Kidney (tissue), 22 donors: ENCODE results near the gene IER3. TPM values are rescaled to one million over a fixed set of nuclear protein-coding genes. Genes with fewer than 3 reads are reported as not detected.

Experiments
- DNase-seq, 5 donors: peaks; one replicate each; pipeline ENCODE4 v3.0.0-alpha.2; 2013 to 2020
- FAIRE-seq: peaks from 2 replicates; lab custom pipeline; 2012; peaks lifted over from hg19 to GRCh38; lab: Jason Lieb, UNC
- H3K27ac ChIP-seq, 2 donors: one replicate each; pipeline ENCODE4 v1.7.0; 2013; ENCODE audit warnings: low read depth in 2 of 2, low read length in 2 of 2, inconsistent platforms in 1 of 2
- H3K27me3 ChIP-seq: one replicate; pipeline ENCODE4 v1.7.1; 2013; ENCODE audit warnings: low read length, inconsistent platforms; ENCODE audit not compliant: control insufficient read depth, insufficient read depth
- H3K36me3 ChIP-seq, 3 donors: one replicate each; pipeline versions ENCODE4 v1.7.0 to v1.7.1; 2013; ENCODE audit warnings: low read length in 3 of 3, control low read depth in 1 of 3, inconsistent platforms in 1 of 3; ENCODE audit not compliant: insufficient read depth in 3 of 3, control insufficient read depth in 2 of 3
- H3K4me1 ChIP-seq, 3 donors: one replicate each; pipeline versions ENCODE4 v1.7.0 to v1.7.1; 2013; ENCODE audit warnings: low read length in 3 of 3, inconsistent platforms in 1 of 3, low read depth in 1 of 3; ENCODE audit not compliant: control insufficient read depth in 2 of 3, insufficient read depth in 2 of 3
- H3K4me3 ChIP-seq, 3 donors: one replicate each; pipeline versions ENCODE4 v1.7.0 to v1.8.1; 2013; ENCODE audit warnings: low read length in 3 of 3, control low read depth in 1 of 3, inconsistent platforms in 1 of 3
- H3K9ac ChIP-seq, 3 donors: one replicate each; pipeline versions ENCODE4 v1.7.0 to v1.7.1; 2013; ENCODE audit warnings: low read length in 3 of 3, control low read depth in 1 of 3, inconsistent platforms in 1 of 3
- H3K9me3 ChIP-seq, 3 donors: one replicate each; pipeline versions ENCODE4 v1.7.0 to v1.7.1; 2013; ENCODE audit warnings: low read length in 3 of 3, control low read depth in 1 of 3, inconsistent platforms in 1 of 3; ENCODE audit not compliant: control insufficient read depth in 2 of 3, insufficient read depth in 1 of 3
- CTCF ChIP-seq: IDR thresholded peaks from 3 replicates; pipeline ENCODE4 v1.5.1; 2012; ENCODE audit warnings: mild to moderate bottlenecking, moderate library complexity, borderline replicate concordance; ENCODE audit not compliant: insufficient read depth; ENCODE audit errors: extremely low read depth
- intact Hi-C: fragments of 100-400 bp; cut with DNase I; formaldehyde crosslinking; loops from one replicate; pipeline ENCODE4 v1.11.1; 2022
- long read RNA-seq, 10 donors: library from polyadenylated mRNA in 1 of 10; unstranded in 1 of 10; transcript quantifications; one replicate each; pipeline ENCODE4 v2.0.0 and lab custom pipeline, GENCODE V29; 2021 to 2026
- polyA plus RNA-seq: library from polyadenylated mRNA; stranded (reverse); fragments of 350-450 nt; fragmentation: Illumina TruSeq; extraction: RNeasy Lipid Tissue Mini Kit (QIAGEN cat#74804); gene quantifications from one replicate; pipeline ENCODE4 v1.2.3, GENCODE V29; 2014; ENCODE audit warnings: low read depth, low replicate concordance; ENCODE audit not compliant: insufficient read depth
- total RNA-seq: library from RNA; stranded (reverse); fragmentation: NEBNext Ultra II Directional; extraction: Animal tissue kit (Norgen Biotek cat#: 25700); gene quantifications from one replicate; pipeline ENCODE4 v1.2.1, GENCODE V29; 2021
- donor health status: control.
- donor health status: control.
- donor health status: control.
- donor health status: control.
- donor health status: control.
- donor health status: DM: yes; HTN: yes; CAD: no.
- donor health status: Normal renal cell carcinoma (clear cell type).

IER3 gene
- total RNA-seq (59.5 TPM), polyA plus RNA-seq (94.3 TPM)
- long read RNA-seq, donor 1, transcript IER3-201 (2 exons, 1,244 nt): minor isoform, 7 of 21 reads
- long read RNA-seq, donor 1, transcript IER3-202 (1 exons, 1,350 nt): major isoform, 14 of 21 reads
- long read RNA-seq, donor 1, partial matches to known transcripts: 0 of 21 reads
- long read RNA-seq, donor 1, other reads (novel, unspliced or antisense): 0 of 21 reads
- long read RNA-seq, donor 2, transcript IER3-201 (2 exons, 1,244 nt): major isoform, 18 of 36 reads
- long read RNA-seq, donor 2, transcript IER3-202 (1 exons, 1,350 nt): major isoform, 18 of 36 reads
- long read RNA-seq, donor 2, partial matches to known transcripts: 0 of 36 reads
- long read RNA-seq, donor 2, other reads (novel, unspliced or antisense): 0 of 36 reads
- long read RNA-seq, donor 3, transcript IER3-201 (2 exons, 1,244 nt): minor isoform, 22 of 45 reads
- long read RNA-seq, donor 3, transcript IER3-202 (1 exons, 1,350 nt): major isoform, 23 of 45 reads
- long read RNA-seq, donor 3, partial matches to known transcripts: 0 of 45 reads
- long read RNA-seq, donor 3, other reads (novel, unspliced or antisense): 0 of 45 reads
- long read RNA-seq, donor 4, transcript IER3-202 (1 exons, 1,350 nt): major isoform, 6 of 12 reads
- long read RNA-seq, donor 4, transcript IER3-201 (2 exons, 1,244 nt): major isoform, 6 of 12 reads
- long read RNA-seq, donor 4, partial matches to known transcripts: 0 of 12 reads
- long read RNA-seq, donor 4, other reads (novel, unspliced or antisense): 0 of 12 reads
- long read RNA-seq, donor 5, partial matches to known transcripts: 0 of 3 reads
- long read RNA-seq, donor 5, other reads (novel, unspliced or antisense): 0 of 3 reads
- long read RNA-seq, donor 6, transcript IER3-202 (1 exons, 1,350 nt): major isoform, 6 of 7 reads
- long read RNA-seq, donor 6, partial matches to known transcripts: 0 of 7 reads
- long read RNA-seq, donor 6, other reads (novel, unspliced or antisense): 0 of 7 reads
- long read RNA-seq, donor 7, transcript IER3-202 (1 exons, 1,350 nt): major isoform, 26 of 28 reads
- long read RNA-seq, donor 7, partial matches to known transcripts: 0 of 28 reads
- long read RNA-seq, donor 7, other reads (novel, unspliced or antisense): 0 of 28 reads
- long read RNA-seq, donor 8, transcript IER3-202 (1 exons, 1,350 nt): major isoform, 13 of 21 reads
- long read RNA-seq, donor 8, transcript IER3-201 (2 exons, 1,244 nt): minor isoform, 8 of 21 reads
- long read RNA-seq, donor 8, partial matches to known transcripts: 0 of 21 reads
- long read RNA-seq, donor 8, other reads (novel, unspliced or antisense): 0 of 21 reads
- long read RNA-seq, donor 9, transcript IER3-201 (2 exons, 1,244 nt): major isoform, 14 of 26 reads
- long read RNA-seq, donor 9, transcript IER3-202 (1 exons, 1,350 nt): minor isoform, 12 of 26 reads
- long read RNA-seq, donor 9, partial matches to known transcripts: 0 of 26 reads
- long read RNA-seq, donor 9, other reads (novel, unspliced or antisense): 0 of 26 reads
- long read RNA-seq, donor 10, transcript IER3-202 (1 exons, 1,350 nt): major isoform, 23 of 36 reads
- long read RNA-seq, donor 10, transcript IER3-201 (2 exons, 1,244 nt): minor isoform, 13 of 36 reads
- long read RNA-seq, donor 10, partial matches to known transcripts: 0 of 36 reads
- long read RNA-seq, donor 10, other reads (novel, unspliced or antisense): 0 of 36 reads

- Histone ChIP-seq H3K27me3 (no peaks in the 10 kb centered on the region), H3K4me3 (peak within 1 kb of the TSS; percentile 80 to 86 (median 81)), H3K9ac (peak within 1 kb of the TSS; percentile 77 to 98 (median 83)), H3K9me3 (no peaks in the 10 kb centered on the region), H3K27ac (peak within 1 kb of the TSS; percentile 92 to 98), H3K4me1 (peaks cover 2 to 34% (median 26%) of the 10 kb centered on the region in 3 donors), H3K36me3 (peaks cover 5 to 11% (median 8%) of the 10 kb centered on the region in 3 donors)
- intact Hi-C loops: no loop called here
- peak; percentile 42 for TF ChIP-seq CTCF
- DNase-seq: peak; percentile 92 to 96 (median 95)
- no peak for FAIRE-seq
Observed at GRCh38 chr6:30744054-30744805, at the start of gene IER3. Gene IER3, minus strand, starts transcription at chr6:30744547. Its CDS starts 29 bp downstream, at chr6:30744518.

- DNase-seq (peak in 2 of 5 donors; percentile 43 to 64), FAIRE-seq (no peak)
- Histone ChIP-seq H3K27me3 (no peaks in the 10 kb centered on the region), H3K9ac (no peak overlapping the region), H3K36me3 (no peaks in the 10 kb centered on the region), H3K27ac (peak overlapping the region in 1 of 2 donors; percentile 51), H3K4me1 (peaks cover 0 to 9% (median 2%) of the 10 kb centered on the region in 3 donors), H3K4me3 (no peak overlapping the region), H3K9me3 (no peaks in the 10 kb centered on the region)
- TF ChIP-seq CTCF: no peak
- intact Hi-C loops: no loop called here
Observed at GRCh38 chr6:30793521-30794194, 49.3 kb upstream of the IER3 start.
